Keratinocyte (primary cell): ENCODE data around the gene EIF2A. TPM values are rescaled to one million over a fixed set of nuclear protein-coding genes. Genes with fewer than 3 reads are reported as not detected.
"Not testable (repeated sequence)": the region's sequence is repeated elsewhere in the genome, so short reads cannot be mapped to it uniquely, and the experiment has no call there.

Experiments used
- DNase-seq: peaks from one replicate; pipeline ENCODE4 v3.0.0-alpha.2; 2011; ENCODE audit warnings: low read depth, missing footprints, low spot score
- FAIRE-seq: peaks from 2 replicates; lab custom pipeline; 2011; peaks lifted over from hg19 to GRCh38; lab: Jason Lieb, UNC
- H2AFZ ChIP-seq: 2 replicates; pipeline ENCODE4 v1.6.0; 2012; ENCODE audit warnings: low read length, control low read depth, inconsistent platforms; ENCODE audit not compliant: control insufficient read depth
- H3K27ac ChIP-seq: 2 replicates; pipeline ENCODE4 v1.5.1; 2011; ENCODE audit warnings: low read length; ENCODE audit not compliant: control insufficient read depth, insufficient read depth
- H3K27me3 ChIP-seq: 3 replicates; pipeline ENCODE4 v1.6.0; 2011; ENCODE audit warnings: low read length; ENCODE audit not compliant: control insufficient read depth, insufficient read depth; ENCODE audit errors: extremely low read depth
- H3K36me3 ChIP-seq, 2 experiments: 2 replicates in 1 of 2; 3 replicates in 1 of 2; pipeline ENCODE4 v1.5.1; 2011; ENCODE audit warnings: low read length in 2 of 2, mild to moderate bottlenecking in 1 of 2; ENCODE audit not compliant: control insufficient read depth in 2 of 2, insufficient read depth in 2 of 2; ENCODE audit errors: extremely low read depth in 1 of 2
- H3K4me1 ChIP-seq: 3 replicates; pipeline ENCODE4 v1.5.1; 2011; ENCODE audit warnings: low read length; ENCODE audit not compliant: control insufficient read depth, insufficient read depth; ENCODE audit errors: extremely low read depth
- H3K4me2 ChIP-seq: 3 replicates; pipeline ENCODE4 v1.6.0; 2011; ENCODE audit warnings: low read depth, low read length; ENCODE audit not compliant: control insufficient read depth, insufficient read depth; ENCODE audit errors: extremely low read depth
- H3K4me3 ChIP-seq, 3 experiments: fragments of 200-600 bp in 1 of 3; sonication (generic) in 1 of 3; 2 replicates in 2 of 3; 3 replicates in 1 of 3; pipeline ENCODE4 v1.5.1; 2011 to 2016; ENCODE audit warnings: low read length in 3 of 3, mild to moderate bottlenecking in 3 of 3, control low read depth in 2 of 3, inconsistent platforms in 1 of 3, low read depth in 1 of 3, mixed read lengths in 1 of 3, mixed run types in 1 of 3, moderate library complexity in 1 of 3; ENCODE audit not compliant: control insufficient read depth in 2 of 3, insufficient read depth in 2 of 3; ENCODE audit errors: extremely low read depth in 1 of 3
- H3K79me2 ChIP-seq: 2 replicates; pipeline ENCODE4 v1.6.0; 2012; ENCODE audit warnings: low read length; ENCODE audit not compliant: control insufficient read depth, insufficient read depth
- H3K9ac ChIP-seq: 3 replicates; pipeline ENCODE4 v1.6.0; 2011; ENCODE audit warnings: low read length; ENCODE audit not compliant: control insufficient read depth, insufficient read depth; ENCODE audit errors: extremely low read depth
- H3K9me1 ChIP-seq: 3 replicates; pipeline ENCODE4 v1.6.0; 2011; ENCODE audit warnings: low read length; ENCODE audit not compliant: control insufficient read depth, insufficient read depth; ENCODE audit errors: extremely low read depth
- H3K9me3 ChIP-seq: 2 replicates; pipeline ENCODE4 v1.5.1; 2012; ENCODE audit warnings: low read depth, low read length; ENCODE audit not compliant: control insufficient read depth
- H4K20me1 ChIP-seq: 3 replicates; pipeline ENCODE4 v1.6.0; 2011; ENCODE audit warnings: low read length; ENCODE audit not compliant: control insufficient read depth, insufficient read depth; ENCODE audit errors: extremely low read depth
- CTCF ChIP-seq, 3 experiments: IDR thresholded peaks in 1 of 3; conservative IDR thresholded peaks in 1 of 3; optimal IDR thresholded peaks in 1 of 3; 2 replicates in 2 of 3; 3 replicates in 1 of 3; pipeline versions ENCODE3 to v1.5.1; 2011; ENCODE audit warnings: low read length in 3 of 3, mild to moderate bottlenecking in 3 of 3, moderate library complexity in 2 of 3, control low read depth in 1 of 3, inconsistent platforms in 1 of 3; ENCODE audit not compliant: insufficient read depth in 2 of 3; ENCODE audit errors: extremely low read depth in 1 of 3
- EZH2 ChIP-seq: IDR thresholded peaks from one replicate; pipeline ENCODE4 v1.6.1; 2012; ENCODE audit warnings: inconsistent platforms, mild to moderate bottlenecking, low read length, moderate library complexity
- dilution Hi-C: fragments of 300-500 bp; cut with MboI; formaldehyde crosslinking; loops from one replicate; pipeline ENCODE4 v1.7.0; 2020; ENCODE audit warnings: low sequenced_read_pairs; ENCODE audit not compliant: extremely low pct_ligation_motif_present
- polyA plus RNA-seq, 5 experiments: library from polyadenylated mRNA; depleted of rRNA in 3 of 5; stranded (reverse) in 3 of 5; stranded (forward) in 1 of 5; unstranded in 1 of 5; fragments of >200 nt; gene quantifications; 1 replicate in 1 of 5; 2 replicates in 3 of 5; 3 replicates in 1 of 5; pipeline versions ENCODE4 v1.2.1 to v1.2.3, GENCODE V29; 2011 to 2012; ENCODE audit warnings: missing spikeins in 2 of 5, low read depth in 1 of 5, low replicate concordance in 1 of 5

The EIF2A gene
- polyA plus RNA-seq, 1 donor (not counting 4 experiments of a cell fraction or from before 2014, with no cell fraction given): 104 TPM

GRCh38 chr3:150613709-150614480 is 67.3 kb downstream of the EIF2A start:
- H3K9ac ChIP-seq: no peak overlapping the region
- H2AFZ ChIP-seq: no peak overlapping the region
- no peak overlapping the region for H3K4me3 ChIP-seq
- TF ChIP-seq CTCF (optimal IDR thresholded peaks at IDR 0.05 in 1 of 3, IDR thresholded peaks at IDR 0.05 in 1 of 3, conservative IDR thresholded peaks at IDR 0.05 in 1 of 3; ENCODE audit: extremely low read depth in 1 of 3, insufficient read depth in 2 of 3, low read length in 3 of 3) (no peak), EZH2 (no peak)
- no peak overlapping the region for H3K27ac ChIP-seq
- no peak overlapping the region for H3K4me2 ChIP-seq
- H4K20me1 ChIP-seq: peaks cover 9% of the 10 kb centered on the region
- FAIRE-seq: no peak
- DNase-seq: no peak
- dilution Hi-C loops: no loop called here
- H3K9me1 ChIP-seq: no peaks in the 10 kb centered on the region
- no peaks in the 10 kb centered on the region for H3K27me3 ChIP-seq
- no peaks in the 10 kb centered on the region for H3K9me3 ChIP-seq
- peaks cover 79% of the 10 kb centered on the region for H3K79me2 ChIP-seq
- H3K36me3 ChIP-seq: no peaks in the 10 kb centered on the region
- H3K4me1 ChIP-seq: no peaks in the 10 kb centered on the region

- Histone ChIP-seq H3K9ac (no peak overlapping the region), H3K27ac (no peak overlapping the region), H3K4me3 (no peak overlapping the region), H2AFZ (no peak overlapping the region), H4K20me1 (peaks cover 8% of the 10 kb centered on the region), H3K36me3 (peaks cover 0 to under 1% of the 10 kb centered on the region in 2 experiments), H3K79me2 (peaks cover 57% of the 10 kb centered on the region), H3K9me3 (no peaks in the 10 kb centered on the region), H3K4me2 (no peak overlapping the region), H3K9me1 (no peaks in the 10 kb centered on the region), H3K4me1 (no peaks in the 10 kb centered on the region), H3K27me3 (no peaks in the 10 kb centered on the region)
- TF ChIP-seq EZH2 (no peak), CTCF (optimal IDR thresholded peaks at IDR 0.05 in 1 of 3, IDR thresholded peaks at IDR 0.05 in 1 of 3, conservative IDR thresholded peaks at IDR 0.05 in 1 of 3; ENCODE audit: extremely low read depth in 1 of 3, insufficient read depth in 2 of 3, low read length in 3 of 3) (no peak)
- FAIRE-seq (no peak), DNase-seq (no peak)
- dilution Hi-C loops: no loop called here
Measured at GRCh38 chr3:150620002-150620689, 73.6 kb downstream of the EIF2A start.

- H3K36me3 ChIP-seq, H3K4me1 ChIP-seq, H3K27ac ChIP-seq, FAIRE-seq, H3K9ac ChIP-seq, dilution Hi-C loops, H2AFZ ChIP-seq, H3K9me3 ChIP-seq, H4K20me1 ChIP-seq, H3K4me2 ChIP-seq, H3K4me3 ChIP-seq, DNase-seq, H3K9me1 ChIP-seq, H3K27me3 ChIP-seq: not testable (repeated sequence)
- peaks cover 43% of the 10 kb centered on the region for H3K79me2 ChIP-seq
Measured at GRCh38 chr3:150622955-150623354, 76.4 kb downstream of the EIF2A start.
